ENCODE data around the gene TMEM54.

DNA sequence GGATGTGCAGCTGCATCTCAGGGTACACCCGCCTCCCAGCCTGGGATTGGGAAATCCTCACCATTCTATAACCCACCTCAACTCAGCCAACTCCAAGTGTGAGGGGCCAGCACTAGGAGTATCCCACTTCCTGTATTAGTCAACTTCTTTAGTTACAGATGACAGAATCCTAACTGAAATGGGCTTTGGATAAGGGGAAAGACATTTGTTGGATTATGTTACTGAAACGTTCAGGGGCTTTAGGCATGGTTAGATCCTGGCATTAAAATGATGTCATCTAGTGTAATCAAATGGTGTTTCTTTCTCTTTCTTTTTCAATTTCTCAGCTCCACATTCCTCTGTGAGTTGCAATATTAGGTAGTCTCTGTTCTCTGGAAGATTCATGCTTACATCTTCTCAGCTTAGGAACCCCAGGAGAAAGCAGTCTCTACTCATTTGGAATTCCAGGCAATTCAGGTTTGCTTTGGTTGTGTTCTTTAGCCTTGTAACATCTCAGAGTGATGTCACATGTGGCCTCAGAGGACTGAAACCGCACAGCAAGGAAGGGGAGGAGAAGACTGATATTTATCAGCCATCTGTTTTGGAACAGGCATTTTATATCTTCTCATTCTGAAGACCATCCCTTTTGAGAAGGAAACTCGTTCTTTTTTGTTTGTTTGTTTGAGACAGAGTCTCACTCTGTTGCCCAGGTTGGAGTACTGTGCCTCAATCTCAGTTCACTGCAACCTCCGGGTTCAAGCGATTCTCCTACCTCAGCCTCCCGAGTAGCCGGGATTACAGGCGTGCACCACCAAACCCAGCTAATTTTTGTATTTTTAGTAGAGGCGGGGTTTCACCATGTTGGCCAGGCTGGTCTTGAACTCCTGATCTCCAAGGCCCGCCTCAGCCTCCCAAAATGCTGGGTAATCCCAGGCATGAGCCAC, 18.9 kb upstream of the TMEM54 start:
- TF ChIP-seq, protein P1, sequence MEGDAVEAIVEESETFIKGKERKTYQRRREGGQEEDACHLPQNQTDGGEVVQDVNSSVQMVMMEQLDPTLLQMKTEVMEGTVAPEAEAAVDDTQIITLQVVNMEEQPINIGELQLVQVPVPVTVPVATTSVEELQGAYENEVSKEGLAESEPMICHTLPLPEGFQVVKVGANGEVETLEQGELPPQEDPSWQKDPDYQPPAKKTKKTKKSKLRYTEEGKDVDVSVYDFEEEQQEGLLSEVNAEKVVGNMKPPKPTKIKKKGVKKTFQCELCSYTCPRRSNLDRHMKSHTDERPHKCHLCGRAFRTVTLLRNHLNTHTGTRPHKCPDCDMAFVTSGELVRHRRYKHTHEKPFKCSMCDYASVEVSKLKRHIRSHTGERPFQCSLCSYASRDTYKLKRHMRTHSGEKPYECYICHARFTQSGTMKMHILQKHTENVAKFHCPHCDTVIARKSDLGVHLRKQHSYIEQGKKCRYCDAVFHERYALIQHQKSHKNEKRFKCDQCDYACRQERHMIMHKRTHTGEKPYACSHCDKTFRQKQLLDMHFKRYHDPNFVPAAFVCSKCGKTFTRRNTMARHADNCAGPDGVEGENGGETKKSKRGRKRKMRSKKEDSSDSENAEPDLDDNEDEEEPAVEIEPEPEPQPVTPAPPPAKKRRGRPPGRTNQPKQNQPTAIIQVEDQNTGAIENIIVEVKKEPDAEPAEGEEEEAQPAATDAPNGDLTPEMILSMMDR (IDR thresholded peaks at IDR 0.05): no peak
- TF ChIP-seq POLR2A (IDR thresholded peaks at IDR 0.05): no peak
- TF ChIP-seq EP300 (IDR thresholded peaks at IDR 0.05): no peak
